COLO668 (cell line): ENCODE data around the gene IL17RE.
"Not testable (repeated sequence)": the region's sequence is repeated elsewhere in the genome, so short reads cannot be mapped to it uniquely, and the experiment has no call there.

Source experiments
- DNase-seq: peaks from one replicate; lab custom pipeline; 2025; ENCODE audit not compliant: unreplicated experiment; lab: John Stamatoyannopoulos, UW

IL17RE gene, protein sequence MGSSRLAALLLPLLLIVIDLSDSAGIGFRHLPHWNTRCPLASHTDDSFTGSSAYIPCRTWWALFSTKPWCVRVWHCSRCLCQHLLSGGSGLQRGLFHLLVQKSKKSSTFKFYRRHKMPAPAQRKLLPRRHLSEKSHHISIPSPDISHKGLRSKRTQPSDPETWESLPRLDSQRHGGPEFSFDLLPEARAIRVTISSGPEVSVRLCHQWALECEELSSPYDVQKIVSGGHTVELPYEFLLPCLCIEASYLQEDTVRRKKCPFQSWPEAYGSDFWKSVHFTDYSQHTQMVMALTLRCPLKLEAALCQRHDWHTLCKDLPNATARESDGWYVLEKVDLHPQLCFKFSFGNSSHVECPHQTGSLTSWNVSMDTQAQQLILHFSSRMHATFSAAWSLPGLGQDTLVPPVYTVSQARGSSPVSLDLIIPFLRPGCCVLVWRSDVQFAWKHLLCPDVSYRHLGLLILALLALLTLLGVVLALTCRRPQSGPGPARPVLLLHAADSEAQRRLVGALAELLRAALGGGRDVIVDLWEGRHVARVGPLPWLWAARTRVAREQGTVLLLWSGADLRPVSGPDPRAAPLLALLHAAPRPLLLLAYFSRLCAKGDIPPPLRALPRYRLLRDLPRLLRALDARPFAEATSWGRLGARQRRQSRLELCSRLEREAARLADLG

DNA sequence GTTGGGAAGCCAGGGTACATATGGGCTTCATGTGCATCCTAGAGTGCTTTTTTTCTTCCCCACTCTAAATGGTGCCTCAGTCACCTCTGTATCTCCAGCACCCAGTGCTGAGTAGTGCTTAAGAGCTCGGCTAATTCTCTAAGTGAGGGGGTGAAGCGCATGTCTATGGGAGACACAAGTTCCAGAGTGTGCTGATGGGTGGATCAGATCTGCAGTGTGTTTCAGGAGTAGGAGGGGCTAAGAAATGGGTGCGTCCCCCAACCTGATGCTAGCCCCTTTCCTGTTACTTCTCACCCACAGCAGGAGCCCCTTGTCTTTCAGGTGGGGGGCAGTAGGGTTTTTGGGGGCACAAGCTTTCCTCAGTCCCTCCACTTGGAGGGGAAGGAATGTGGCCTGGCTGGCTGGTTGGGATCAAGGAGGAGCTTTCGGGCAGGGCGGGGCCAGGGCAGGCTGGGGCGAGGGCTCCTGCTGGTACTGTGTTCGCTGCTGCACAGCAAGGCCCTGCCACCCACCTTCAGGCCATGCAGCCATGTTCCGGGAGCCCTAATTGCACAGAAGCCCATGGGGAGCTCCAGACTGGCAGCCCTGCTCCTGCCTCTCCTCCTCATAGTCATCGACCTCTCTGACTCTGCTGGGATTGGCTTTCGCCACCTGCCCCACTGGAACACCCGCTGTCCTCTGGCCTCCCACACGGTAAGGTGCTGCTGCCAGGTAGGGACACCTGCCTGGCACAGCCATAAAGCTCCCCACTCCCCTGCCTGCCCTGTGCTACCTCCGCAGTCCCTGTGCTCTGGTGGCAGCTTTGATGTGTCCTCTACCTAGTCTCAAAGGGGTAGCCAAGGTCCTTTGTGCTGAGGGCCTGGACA is at the start of gene IL17RE:
Gene IL17RE, plus strand, starts transcription at position 477 of the 866 bp plus-strand sequence. Its CDS starts 85 bp downstream, at position 562.
- peak; percentile 45 for DNase-seq

DNA sequence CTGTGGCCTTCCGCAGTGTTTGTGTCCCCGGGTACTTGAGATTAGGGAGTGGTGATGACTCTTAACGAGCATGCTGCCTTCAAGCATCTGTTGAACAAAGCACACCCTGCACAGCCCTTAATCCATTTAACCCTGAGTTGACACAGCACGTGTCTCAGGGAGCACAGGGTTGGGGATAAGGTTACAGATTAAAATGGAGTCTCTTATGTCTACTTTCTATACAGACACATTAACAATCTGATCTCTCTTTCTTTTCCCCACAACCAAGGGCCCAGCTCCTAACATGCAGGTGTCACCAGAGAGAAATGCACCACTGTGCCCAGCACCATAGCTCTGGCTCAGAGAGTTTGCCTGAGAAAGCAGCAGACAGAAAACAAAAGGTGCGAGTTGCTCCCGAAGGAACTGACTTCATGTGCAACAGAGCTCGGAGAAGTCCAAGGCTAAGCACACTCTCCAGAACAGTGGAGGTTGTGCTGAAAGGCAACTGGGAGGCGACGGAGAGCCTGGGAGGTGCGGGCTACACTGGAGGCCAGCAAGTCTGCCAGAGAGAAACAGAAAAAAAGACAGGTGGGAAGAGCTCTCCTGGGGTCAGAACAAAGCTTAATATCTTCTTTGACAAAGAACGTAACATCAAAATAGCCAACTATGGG is 48.2 kb upstream of the IL17RE start:
- DNase-seq, result not testable (repeated sequence)

DNA sequence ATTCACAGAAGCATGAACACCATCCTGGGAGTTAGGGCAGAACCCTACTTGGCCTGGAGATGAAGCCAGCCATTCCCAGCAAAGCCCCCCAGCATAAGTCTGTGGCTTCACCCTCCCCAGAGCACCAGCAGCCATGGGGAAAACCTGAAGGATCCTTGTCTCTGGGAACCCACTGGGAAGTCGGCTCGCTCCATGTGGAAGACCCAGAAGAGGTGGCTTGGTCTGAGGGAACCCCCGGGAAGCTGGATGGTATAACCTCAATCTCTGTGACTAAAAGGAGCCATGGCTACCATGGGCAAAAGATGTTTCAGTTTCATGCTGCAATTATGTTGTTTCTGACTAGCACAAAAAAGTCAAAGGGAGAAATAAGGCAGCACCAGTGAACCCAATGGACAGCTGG is 47.1 kb upstream of the IL17RE start:
- DNase-seq, result no peak

DNA sequence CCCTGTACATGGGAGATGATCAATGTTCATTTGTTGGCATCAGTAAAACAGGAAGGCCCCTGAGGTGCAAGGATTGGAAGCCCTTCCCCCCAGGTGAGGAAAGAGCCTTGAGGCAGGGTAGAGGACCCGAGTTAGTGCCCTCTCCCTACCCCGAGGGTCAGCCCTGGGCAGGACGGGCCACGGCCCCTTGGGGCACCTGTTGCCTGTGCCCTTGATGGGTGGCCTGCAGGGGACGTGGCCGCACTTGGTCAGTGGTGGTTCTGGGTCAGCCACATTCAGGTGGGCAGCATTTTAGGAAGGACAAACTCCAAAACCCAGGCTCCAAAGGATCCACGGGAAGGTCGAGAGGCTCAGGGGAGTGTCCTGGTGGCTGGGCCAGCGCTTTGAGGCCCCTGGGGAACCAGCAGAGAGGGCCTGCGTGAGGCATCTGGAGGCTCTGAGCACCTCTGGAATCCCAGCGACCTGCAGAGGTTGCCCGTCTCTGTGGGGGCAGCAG is 43.1 kb upstream of the IL17RE start:
- no peak for DNase-seq

DNA sequence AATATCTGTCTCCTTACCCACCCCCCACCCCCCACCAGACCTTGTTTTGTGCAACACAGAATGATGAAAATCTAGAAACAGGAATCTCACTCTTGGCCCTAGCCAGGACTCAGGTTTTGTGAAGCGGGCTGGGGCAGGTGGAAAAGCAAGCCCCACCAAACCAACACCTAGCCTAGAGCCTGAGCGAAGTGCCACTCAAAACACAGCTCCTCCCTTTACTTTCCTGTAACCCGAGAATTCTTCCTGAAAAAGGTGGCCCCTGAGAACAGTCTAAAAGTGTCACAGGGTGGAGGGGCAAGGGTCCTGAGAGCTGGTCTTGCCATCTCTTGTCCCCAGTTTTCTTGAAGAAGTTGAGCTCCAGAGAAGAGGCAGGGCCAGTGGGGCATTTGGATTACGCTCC is 41.4 kb upstream of the IL17RE start:
- no peak for DNase-seq

DNA sequence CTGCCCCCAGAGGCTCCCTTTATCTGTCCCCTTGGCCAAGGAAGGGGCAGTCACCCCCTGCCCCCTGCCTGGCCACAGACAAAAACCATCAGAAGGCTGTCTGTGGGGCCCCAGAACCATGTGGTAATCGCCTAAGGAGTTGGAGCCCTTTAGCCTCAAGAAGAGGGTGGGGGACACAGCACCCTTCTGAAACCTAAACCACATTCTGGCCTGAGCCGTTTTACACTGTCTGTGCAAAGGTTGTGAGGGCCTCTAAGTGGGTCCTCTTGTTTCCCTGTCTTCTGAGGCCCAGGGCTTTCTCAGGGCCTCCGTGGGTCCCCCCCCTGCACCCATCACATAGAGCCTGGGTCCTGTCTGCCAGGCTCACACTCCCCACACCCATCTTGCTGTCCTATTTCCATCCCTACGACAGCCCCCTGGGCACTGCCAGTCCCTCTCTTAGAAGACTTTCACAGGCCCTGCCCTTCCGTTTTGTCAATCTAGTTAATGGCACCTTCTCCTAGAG is 41.0 kb upstream of the IL17RE start:
- DNase-seq, result no peak

DNA sequence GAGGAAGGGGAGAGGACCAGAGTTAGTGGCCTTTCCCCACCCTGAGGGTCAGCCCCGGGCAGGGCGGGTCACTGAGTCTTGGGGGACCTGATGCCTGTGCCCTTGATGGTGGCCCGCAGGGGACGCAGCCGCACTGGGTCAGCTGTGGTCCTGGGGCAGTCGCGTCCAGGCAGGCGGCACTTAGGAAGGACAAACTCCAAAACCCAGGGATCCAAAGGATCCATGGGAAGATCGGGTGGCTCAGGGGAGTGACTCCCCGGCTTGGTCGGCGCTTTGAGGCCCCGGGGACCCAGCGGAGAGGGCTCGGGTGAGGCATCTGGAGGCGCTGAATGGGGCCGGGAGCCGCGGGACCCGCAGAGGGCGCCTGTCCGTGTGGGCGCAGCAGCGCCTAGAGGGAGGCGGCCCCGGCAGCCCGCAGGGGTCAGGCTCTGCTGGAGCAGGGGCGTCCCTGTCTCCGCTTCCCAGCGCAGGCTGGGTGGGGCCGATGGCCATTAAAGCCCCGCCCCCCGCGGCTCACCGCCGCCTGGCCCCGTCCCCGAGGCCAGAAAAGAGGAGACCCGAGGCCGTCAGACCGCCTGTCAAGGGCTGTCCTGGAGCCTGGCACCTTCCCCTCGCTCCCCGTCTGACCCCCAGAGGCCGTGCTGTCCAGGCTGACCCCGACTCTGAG is 40.1 kb upstream of the IL17RE start:
- DNase-seq, result peak; percentile 71

DNA sequence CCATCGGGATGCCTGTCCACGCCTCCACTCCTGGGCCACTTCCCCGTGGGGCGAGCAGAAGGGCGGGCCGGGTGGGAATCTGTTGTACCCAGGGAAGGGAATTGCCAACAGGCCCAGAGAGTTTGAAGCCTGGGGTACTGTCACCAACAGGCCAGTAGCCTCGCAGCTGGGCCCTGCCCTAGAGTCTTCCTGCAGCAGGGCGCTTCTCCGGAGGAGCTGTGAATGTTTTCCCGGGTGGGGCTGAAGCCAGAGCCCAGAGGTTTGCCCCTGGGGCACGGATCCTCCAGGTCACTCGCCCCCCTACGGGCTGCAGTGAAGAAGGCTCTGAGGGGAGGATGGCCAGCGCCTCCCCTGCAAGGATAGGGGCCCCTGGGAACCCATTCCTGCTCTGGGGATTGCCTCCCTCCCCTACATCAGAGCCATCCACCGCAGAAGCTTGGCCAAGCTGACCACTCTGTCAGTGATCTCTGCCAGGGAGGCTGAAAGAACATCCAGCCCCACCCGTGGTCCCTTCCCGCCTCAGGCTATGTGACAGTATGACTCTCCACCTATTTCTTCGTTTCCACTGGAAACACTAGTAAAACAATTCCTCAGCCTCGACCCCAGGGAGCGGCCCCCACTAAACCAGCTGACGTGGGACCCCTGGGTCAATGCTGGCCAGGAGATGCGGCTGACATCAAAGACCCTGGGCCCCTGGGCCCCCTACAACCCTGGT is 39.4 kb upstream of the IL17RE start:
- no peak for DNase-seq

DNA sequence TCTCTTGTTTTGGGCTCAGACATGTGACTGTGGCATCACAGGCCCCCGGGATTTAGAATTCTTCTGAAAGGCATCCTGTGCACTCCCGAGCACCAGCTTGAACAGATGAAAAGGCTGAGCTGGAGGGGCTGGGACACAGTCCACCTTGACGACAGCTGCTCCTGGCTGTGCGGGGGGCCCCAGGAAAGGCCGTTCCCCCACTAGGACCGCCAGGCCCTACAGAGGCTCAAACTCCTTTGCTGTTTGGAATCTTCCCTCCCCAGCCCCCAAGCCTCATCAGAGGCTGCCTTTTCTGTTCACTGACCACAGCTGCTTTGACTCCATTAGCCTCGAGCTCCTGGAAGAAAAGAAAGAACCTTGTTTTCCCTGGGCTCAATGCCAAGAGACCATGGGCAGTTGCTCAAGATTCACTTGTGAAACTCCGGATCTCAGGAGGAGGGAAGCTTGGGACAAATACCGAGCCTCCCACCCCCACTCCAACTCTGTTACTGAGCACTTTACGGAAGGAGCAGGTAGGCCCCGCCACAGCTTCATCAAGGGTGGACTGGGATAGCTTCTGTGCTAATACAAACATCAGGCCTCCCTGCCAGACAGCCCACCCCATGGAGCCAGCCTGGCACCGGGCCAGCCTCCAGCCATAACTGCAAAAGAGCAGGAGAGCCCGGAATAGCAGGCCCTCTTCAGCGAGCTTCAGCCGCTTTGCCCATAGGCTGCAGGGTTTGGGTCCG is 38.3 kb upstream of the IL17RE start:
- DNase-seq, result peak; percentile 49

DNA sequence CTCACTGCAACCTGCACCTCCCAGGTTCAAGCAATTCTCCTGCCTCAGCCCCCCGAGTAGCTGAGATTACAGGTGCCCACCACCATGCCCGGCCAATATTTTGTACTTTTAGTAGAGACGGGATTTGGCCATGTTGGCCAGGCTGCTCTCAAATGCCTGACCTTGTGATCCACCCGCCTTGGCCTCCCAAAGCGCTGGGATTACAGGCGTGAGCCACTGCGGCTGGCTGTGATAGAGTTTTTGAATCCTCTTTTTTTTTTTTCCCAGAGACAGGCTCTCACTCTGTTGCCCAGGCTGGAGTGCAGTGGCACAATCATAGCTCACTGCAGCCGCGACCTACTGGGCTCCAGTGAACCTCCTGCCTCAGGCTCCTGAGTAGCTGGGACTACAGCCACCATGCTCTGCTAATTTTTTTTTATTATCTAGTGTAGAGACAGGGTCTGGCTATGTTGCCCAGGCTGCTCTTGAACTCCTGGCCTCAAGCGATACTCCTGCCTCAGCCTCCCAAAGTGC is 37.5 kb upstream of the IL17RE start:
- DNase-seq, result not testable (repeated sequence)

DNA sequence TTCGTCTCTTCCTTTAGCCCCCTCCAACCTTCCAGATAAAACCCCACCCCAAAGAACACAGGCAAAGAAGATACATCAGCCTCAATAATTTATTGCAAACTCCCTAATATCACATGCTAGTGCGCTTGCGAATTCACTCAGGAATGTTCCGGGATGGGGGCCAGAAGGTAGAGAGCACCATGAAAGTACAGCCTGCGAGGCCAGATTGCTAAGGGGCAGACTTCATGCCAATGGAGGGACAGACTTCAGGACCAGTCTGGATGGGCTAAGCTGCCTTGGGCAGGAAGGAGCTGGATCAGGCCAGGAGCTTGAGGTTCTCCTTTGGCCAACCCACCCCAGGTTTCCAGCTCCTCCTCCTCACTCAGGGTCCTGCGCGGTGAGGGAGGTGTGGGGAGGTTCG is 36.0 kb upstream of the IL17RE start:
- DNase-seq, result no peak

DNA sequence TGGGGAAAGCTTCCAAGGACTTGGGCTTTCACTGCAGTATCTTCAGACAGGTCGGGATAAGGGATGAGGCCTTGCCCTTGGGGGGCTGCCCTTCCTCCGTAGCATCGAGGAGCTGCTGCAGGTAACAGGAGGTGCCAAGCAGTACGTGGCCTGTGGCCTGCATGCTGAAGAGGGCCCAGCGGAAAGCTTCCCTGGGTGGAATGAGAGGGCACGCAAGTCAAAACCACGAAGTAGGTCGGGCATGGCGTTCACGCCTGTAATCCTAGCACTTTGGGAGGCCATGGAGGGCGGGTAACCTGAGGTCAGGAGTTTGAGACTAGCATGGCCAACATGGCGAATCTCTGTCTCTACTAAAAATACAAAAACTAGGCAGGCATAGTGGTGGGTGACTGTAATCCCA is 35.5 kb upstream of the IL17RE start:
- DNase-seq, result no peak

DNA sequence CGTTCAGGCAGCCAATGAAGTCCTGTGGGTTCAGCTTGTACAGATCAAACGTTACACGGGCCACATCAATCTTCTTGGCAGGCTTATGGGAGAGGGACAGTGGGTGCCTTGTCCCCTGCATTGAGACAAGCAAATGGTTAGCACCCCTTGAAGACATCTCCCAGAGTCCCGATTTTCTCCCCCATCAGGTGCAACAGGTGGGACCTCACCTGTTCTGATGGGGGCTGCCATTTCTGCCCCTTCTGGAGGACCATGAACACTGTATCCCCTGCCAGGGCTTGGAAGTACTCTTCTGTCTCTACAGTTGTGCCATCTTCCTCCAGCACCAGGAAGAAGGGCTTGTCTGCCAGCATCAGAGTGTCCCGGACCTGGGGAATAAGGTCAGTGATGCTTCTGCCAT is 32.7 kb upstream of the IL17RE start:
- DNase-seq, result no peak

DNA sequence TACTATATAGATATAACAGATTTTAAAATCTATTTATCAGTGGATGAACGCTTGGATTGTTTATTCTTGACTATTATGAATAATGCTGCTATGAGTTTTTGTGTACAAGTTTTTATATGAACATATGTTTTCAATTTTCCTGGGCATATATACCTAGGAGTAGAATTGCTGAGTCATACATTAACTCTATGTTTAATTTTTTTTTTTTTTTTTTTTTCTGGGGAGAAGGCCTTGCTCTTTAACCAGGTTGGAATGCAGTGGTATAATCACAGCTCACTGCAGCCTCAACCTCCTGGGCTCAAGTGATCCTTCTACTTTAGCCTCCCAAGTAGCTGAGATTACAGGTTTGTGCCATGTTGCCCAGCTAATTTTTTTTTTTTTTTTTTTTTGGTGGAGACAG is 31.7 kb upstream of the IL17RE start:
- no peak for DNase-seq

DNA sequence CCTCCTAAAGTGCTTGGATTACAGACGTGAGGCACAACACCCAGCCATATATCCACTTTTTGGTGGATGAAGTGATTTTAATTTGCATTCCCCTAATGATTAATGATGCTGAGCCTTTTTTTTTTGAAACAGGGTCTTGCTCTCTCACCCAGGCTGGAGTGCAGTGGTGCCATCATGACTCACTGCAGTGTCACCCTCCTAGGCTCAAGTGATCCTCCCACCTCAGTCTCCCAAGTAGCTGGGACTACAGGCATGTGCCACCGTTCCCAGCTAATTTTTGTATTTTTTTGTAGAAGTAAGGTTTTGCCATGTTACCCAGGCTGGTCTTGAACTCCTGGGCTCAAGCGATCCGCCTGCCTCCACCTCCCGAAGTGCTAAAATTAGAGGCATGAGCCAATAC is 30.6 kb upstream of the IL17RE start:
- DNase-seq, result not testable (repeated sequence)

DNA sequence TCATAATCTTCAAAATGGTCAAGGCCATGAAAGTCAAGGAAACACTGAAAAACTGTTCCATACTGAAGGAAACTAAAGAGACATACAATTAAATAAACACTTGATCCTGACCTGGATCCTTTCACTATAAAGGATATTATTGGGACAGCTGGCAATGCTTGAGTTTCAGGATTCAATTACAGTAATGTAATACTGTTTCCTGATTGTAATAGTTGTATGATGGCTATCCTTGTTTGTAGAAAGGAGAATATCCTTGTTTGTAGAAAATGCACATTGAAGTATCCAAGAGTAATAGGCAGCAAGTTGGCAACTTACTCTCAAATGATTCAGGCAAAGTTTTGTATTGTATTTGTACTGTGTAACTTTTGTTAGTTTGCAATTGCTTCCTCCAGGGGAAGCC is 27.2 kb upstream of the IL17RE start:
- DNase-seq, result no peak

DNA sequence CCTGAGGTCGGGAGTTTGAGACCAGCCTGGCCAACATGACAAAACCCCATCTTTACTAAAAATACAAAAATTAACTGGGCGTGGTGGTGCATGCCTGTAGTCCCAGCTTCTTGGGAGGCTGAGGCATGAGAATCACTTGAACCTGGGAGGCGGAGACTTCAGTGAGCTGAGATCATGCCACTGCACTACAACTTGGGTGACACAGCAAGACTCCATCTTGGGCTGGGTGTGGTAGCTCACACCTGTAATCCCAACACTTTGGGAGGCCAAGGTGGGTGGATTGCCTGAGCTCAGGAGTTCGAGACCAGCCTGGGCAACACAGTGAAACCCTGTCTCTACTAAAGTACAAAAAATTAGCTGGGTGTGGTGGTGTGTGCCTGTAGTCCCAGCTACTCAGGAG is 26.4 kb upstream of the IL17RE start:
- DNase-seq, result not testable (repeated sequence)

DNA sequence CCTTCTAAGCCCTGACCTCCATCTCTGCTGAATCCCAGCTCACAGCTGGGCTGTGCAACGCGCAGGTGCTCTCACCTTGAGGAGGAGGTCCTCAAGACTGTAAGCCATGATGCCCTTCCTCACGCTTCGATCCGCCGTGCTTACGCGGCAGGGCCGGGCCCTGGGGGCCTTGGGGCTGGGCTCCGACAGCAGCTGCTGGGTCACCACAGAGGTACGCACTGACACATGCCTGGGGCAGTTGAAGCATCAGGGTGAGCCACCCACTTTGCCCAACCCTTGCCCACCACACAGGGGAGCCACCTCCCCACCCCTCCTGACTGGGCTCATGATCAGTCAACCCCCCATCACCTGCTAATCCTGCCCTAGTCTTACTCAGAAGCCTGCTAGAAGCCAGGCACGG is 25.7 kb upstream of the IL17RE start:
- no peak for DNase-seq

DNA sequence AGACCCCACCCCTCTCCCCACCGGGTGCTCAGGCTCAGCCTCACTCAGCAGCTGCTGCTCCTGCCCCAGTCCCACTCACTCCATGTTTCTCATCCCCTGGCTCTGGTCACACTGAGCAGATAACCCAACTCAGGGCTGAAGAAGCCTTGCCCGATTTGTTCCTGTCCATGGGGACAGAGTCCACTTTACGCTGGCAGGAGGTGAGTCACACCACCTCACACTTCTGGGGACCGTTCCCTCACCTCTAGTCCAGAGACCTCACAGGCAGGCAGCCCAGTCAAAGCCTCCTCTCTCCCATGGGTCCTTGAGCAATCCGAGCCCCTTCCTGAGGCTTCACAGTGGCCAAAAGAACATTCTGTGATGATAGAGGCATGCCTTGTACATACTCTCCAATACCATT is 23.9 kb upstream of the IL17RE start:
- no peak for DNase-seq
